ENCODE measurements around the gene GPR89B.
"Not testable (repeated sequence)": the region's sequence is repeated elsewhere in the genome, so short reads cannot be mapped to it uniquely, and the experiment has no call there.

The GPR89B gene

GRCh38 chr1:147935296-147935695 is 7.1 kb downstream of the GPR89B start:
- not testable (repeated sequence) for DNase-seq (ENCODE audit: low read depth in 2 of 2, low spot score in 1 of 2)

GRCh38 chr1:147940456-147940855 is 12.2 kb downstream of the GPR89B start:
- not testable (repeated sequence) for DNase-seq (ENCODE audit: low read depth in 2 of 2, low spot score in 1 of 2)

GRCh38 chr1:147942563-147942962 is 14.3 kb downstream of the GPR89B start:
- not testable (repeated sequence) for DNase-seq (ENCODE audit: low read depth in 2 of 2, low spot score in 1 of 2)

GRCh38 chr1:147949517-147949916 is 21.3 kb downstream of the GPR89B start:
- not testable (repeated sequence) for DNase-seq (ENCODE audit: low read depth in 2 of 2, low spot score in 1 of 2)

GRCh38 chr1:147958906-147959305 is 30.7 kb downstream of the GPR89B start:
- not testable (repeated sequence) for DNase-seq (ENCODE audit: low read depth in 2 of 2, low spot score in 1 of 2)

GRCh38 chr1:147959680-147960079 is 31.5 kb downstream of the GPR89B start:
- not testable (repeated sequence) for DNase-seq (ENCODE audit: low read depth in 2 of 2, low spot score in 1 of 2)

- DNase-seq (ENCODE audit: low read depth in 2 of 2, low spot score in 1 of 2), result not testable (repeated sequence)
Observed at GRCh38 chr1:147964575-147964974, 36.4 kb downstream of the GPR89B start.

GRCh38 chr1:147966657-147967056 is 38.4 kb downstream of the GPR89B start:
- not testable (repeated sequence) for DNase-seq (ENCODE audit: low read depth in 2 of 2, low spot score in 1 of 2)

- DNase-seq (ENCODE audit: low read depth in 2 of 2, low spot score in 1 of 2), result not testable (repeated sequence)
Observed at GRCh38 chr1:147978896-147979651, 50.9 kb downstream of the GPR89B start.

GRCh38 chr1:147985374-147985773 is 57.2 kb downstream of the GPR89B start:
- DNase-seq (ENCODE audit: low read depth in 2 of 2, low spot score in 1 of 2), result not testable (repeated sequence)

- DNase-seq (ENCODE audit: low read depth in 2 of 2, low spot score in 1 of 2), result not testable (repeated sequence)
Observed at GRCh38 chr1:147987893-147988292, 59.7 kb downstream of the GPR89B start.

GRCh38 chr1:147992916-147993315 is 64.7 kb downstream of the GPR89B start:
- not testable (repeated sequence) for DNase-seq (ENCODE audit: low read depth in 2 of 2, low spot score in 1 of 2)

GRCh38 chr1:147993400-147993799 is 65.2 kb downstream of the GPR89B start:
- DNase-seq (ENCODE audit: low read depth in 2 of 2, low spot score in 1 of 2), result not testable (repeated sequence)

- DNase-seq (ENCODE audit: low read depth in 2 of 2, low spot score in 1 of 2), result not testable (repeated sequence)
Observed at GRCh38 chr1:147993825-147994615, 65.8 kb downstream of the GPR89B start.

- DNase-seq (ENCODE audit: low read depth in 2 of 2, low spot score in 1 of 2), result not testable (repeated sequence)
Observed at GRCh38 chr1:147996088-147996487, 67.9 kb downstream of the GPR89B start.

GRCh38 chr1:148007724-148008123 is 79.5 kb downstream of the GPR89B start:
- DNase-seq (ENCODE audit: low read depth in 2 of 2, low spot score in 1 of 2), result not testable (repeated sequence)

- no peak for DNase-seq (ENCODE audit: low read depth in 2 of 2, low spot score in 1 of 2)
Observed at GRCh38 chr1:148010527-148010926, 82.3 kb downstream of the GPR89B start.

GRCh38 chr1:148013177-148014144 is 85.2 kb downstream of the GPR89B start:
- not testable (repeated sequence) for DNase-seq (ENCODE audit: low read depth in 2 of 2, low spot score in 1 of 2)

GRCh38 chr1:148014289-148015200 is 86.3 kb downstream of the GPR89B start:
- not testable (repeated sequence) for DNase-seq (ENCODE audit: low read depth in 2 of 2, low spot score in 1 of 2)

- not testable (repeated sequence) for DNase-seq (ENCODE audit: low read depth in 2 of 2, low spot score in 1 of 2)
Observed at GRCh38 chr1:148024918-148025317, 96.7 kb downstream of the GPR89B start.

Data from stimulated activated CD8-positive, alpha-beta memory T cell treated with anti-CD3 and anti-CD28 coated beads, Interleukin-4, amount 100 ng/mL, for 1 hour (primary cell).